BLaER1 (cell line): Measurements from ENCODE around the gene PTPN2.

Experiments
- H3K27ac ChIP-seq: shearing (Covaris generic); formaldehyde crosslinking; 2 replicates; pipeline ENCODE4 v1.8.1; 2022
- H3K27me3 ChIP-seq: shearing (Covaris generic); formaldehyde crosslinking; 2 replicates; pipeline ENCODE4 v1.8.1; 2022
- H3K36me3 ChIP-seq: shearing (Covaris generic); formaldehyde crosslinking; 2 replicates; pipeline ENCODE4 v1.8.1; 2022
- H3K4me1 ChIP-seq: shearing (Covaris generic); formaldehyde crosslinking; 2 replicates; pipeline ENCODE4 v1.8.1; 2022
- H3K4me2 ChIP-seq: shearing (Covaris generic); formaldehyde crosslinking; 2 replicates; pipeline ENCODE4 v1.8.1; 2022
- H3K4me3 ChIP-seq: shearing (Covaris generic); formaldehyde crosslinking; 2 replicates; pipeline ENCODE4 v1.8.1; 2022
- H3K9ac ChIP-seq: shearing (Covaris generic); formaldehyde crosslinking; 2 replicates; pipeline ENCODE4 v1.8.1; 2022
- H3K9me3 ChIP-seq: shearing (Covaris generic); formaldehyde crosslinking; 2 replicates; pipeline ENCODE4 v1.8.1; 2022
- H4K20me1 ChIP-seq: shearing (Covaris generic); formaldehyde crosslinking; 2 replicates; pipeline ENCODE4 v1.8.1; 2022
- Cebpa-rat ChIP-seq: shearing (Covaris generic); IDR thresholded peaks from 2 replicates; pipeline ENCODE4 v1.8.1; 2022

PTPN2 gene

DNA sequence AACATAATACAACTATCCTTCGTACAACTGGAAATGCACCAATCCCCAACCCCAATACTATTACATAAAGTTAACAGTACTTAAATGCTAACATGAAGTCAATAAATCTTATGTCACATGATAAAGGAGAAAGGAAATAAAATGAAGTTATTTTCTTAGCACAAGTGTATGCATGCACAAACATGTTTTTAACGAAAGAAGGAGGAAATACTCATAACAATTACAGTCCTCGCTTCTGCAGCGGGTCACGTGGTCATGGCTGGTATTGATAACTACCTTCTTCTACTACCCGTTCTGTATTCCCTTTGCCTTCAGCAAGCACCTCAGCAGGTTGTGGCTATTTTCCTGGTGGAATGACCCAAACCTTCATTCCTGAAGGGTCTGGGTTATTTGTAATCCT, 129.5 kb downstream of the PTPN2 start:
- Histone ChIP-seq H3K27ac (no peak overlapping the region), H3K9ac (no peak overlapping the region), H3K36me3 (no peaks in the 10 kb centered on the region), H3K4me2 (no peak overlapping the region), H3K9me3 (peaks cover 41% of the 10 kb centered on the region), H4K20me1 (no peaks in the 10 kb centered on the region), H3K4me3 (no peak overlapping the region), H3K4me1 (peaks cover 39% of the 10 kb centered on the region), H3K27me3 (no peaks in the 10 kb centered on the region)
- no peak for TF ChIP-seq Cebpa-rat

- peaks cover 65% of the 10 kb centered on the region for H3K4me1 ChIP-seq
- H3K4me3 ChIP-seq, result no peak overlapping the region
- no peaks in the 10 kb centered on the region for H3K27me3 ChIP-seq
- no peak for TF ChIP-seq Cebpa-rat
- peak overlapping the region; percentile 85; the same call in 1 of the 2 replicates for H3K27ac ChIP-seq
- no peaks in the 10 kb centered on the region for H3K36me3 ChIP-seq
- no peak overlapping the region for H3K9ac ChIP-seq
- no peaks in the 10 kb centered on the region for H4K20me1 ChIP-seq
- peaks cover 33% of the 10 kb centered on the region for H3K9me3 ChIP-seq
- H3K4me2 ChIP-seq, result peak overlapping the region; percentile 82
These were observed 132.1 kb downstream of the PTPN2 start for GRCh38 chr18:12751891-12752290.

GRCh38 chr18:12751503-12751884, 132.5 kb downstream of the PTPN2 start:
- Histone ChIP-seq H3K9me3 (peaks cover 29% of the 10 kb centered on the region), H3K4me1 (peaks cover 69% of the 10 kb centered on the region), H3K36me3 (no peaks in the 10 kb centered on the region), H4K20me1 (no peaks in the 10 kb centered on the region), H3K4me2 (peak overlapping the region; percentile 82), H3K4me3 (no peak overlapping the region), H3K9ac (0 out of 2 replicates have a peak overlapping the region, but pooled peaks have one; percentile 66), H3K27ac (peak overlapping the region; percentile 85; the same call in 1 of the 2 replicates), H3K27me3 (no peaks in the 10 kb centered on the region)
- no peak for TF ChIP-seq Cebpa-rat

DNA sequence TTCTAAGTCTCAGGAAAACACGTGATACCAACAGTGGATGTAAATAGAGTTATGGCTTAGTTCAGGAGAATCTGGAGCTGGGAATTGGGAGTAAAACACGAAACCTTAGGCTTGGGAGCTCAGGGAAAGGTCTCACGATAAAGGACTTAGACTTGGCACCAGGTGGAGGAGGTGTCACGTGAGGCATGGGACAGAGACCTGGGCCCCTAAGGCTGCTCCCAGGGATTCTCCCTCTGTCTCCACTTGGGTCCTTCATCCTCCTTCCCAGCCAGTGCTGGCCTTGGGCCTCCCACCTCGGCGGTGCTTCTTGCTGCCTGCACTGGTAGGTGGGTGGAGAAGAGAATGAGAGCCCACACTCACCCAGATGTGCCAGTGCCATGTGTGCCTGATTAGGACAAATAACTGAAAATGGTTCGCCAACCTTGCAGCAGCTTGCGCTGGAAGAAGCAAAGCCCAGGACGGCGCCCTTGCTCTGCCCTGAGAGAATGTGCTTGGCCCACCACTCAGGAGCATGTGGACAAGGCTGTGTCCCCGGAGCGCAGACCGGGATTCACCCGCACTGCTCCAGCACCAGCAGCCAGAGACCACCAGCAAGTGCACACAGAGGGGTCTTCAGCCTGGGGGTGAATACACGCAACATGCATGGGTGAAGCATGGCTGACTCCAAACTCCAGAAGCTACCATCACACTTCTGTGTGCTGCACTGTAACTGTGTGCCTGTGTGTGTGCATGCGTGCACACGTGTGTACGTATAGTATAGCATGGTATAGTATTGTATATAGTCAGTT, 133.1 kb downstream of the PTPN2 start:
- Histone ChIP-seq H4K20me1 (no peaks in the 10 kb centered on the region), H3K9me3 (peaks cover 23% of the 10 kb centered on the region), H3K27me3 (no peaks in the 10 kb centered on the region), H3K27ac (peak overlapping the region; percentile 85), H3K4me1 (peaks cover 75% of the 10 kb centered on the region), H3K36me3 (no peaks in the 10 kb centered on the region), H3K4me2 (peak overlapping the region; percentile 82), H3K9ac (peak overlapping the region; percentile 66), H3K4me3 (peak overlapping the region; percentile 21)
- no peak for TF ChIP-seq Cebpa-rat

DNA sequence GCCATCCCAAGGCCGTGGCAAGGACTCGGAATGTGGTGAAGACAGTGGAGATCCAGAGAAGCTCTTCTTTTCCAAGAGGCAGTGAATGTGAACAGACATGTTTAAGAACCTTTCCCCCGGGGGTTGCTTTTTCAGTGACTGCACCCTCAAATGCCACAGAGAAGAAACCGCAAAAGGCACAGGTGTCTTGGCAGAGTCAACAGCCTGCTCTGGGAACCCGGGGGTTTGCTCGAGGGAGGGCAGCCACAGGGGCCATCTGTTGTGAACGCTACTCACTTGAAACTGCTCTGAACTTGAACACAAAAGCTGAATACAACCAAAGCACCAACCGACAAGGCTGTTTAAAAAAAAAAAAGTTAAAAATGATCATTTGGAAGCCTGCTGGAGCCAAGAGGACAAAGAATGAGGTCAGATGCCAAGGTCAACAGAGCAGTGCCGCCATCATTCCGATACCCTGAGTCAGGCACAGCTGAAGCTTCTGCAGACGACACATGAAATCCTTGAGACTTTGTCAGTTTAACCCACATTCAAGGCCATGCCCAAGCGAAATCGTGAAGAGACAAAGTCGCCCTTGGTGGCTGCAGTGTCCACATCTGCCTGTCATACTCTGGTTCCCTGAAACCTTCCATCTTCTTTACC, 133.8 kb downstream of the PTPN2 start:
- Histone ChIP-seq H3K4me1 (peaks cover 82% of the 10 kb centered on the region), H3K27ac (peak overlapping the region; percentile 85), H3K9ac (peak overlapping the region; percentile 66), H4K20me1 (no peaks in the 10 kb centered on the region), H3K27me3 (no peaks in the 10 kb centered on the region), H3K4me2 (peak overlapping the region; percentile 82), H3K4me3 (peak overlapping the region; percentile 21), H3K9me3 (peaks cover 16% of the 10 kb centered on the region), H3K36me3 (no peaks in the 10 kb centered on the region)
- TF ChIP-seq Cebpa-rat, result no peak

GRCh38 chr18:12749121-12749520, 134.9 kb downstream of the PTPN2 start:
- peak overlapping the region; percentile 82 for H3K4me2 ChIP-seq
- peak overlapping the region; percentile 49; the same call in 1 of the 2 replicates for H3K27ac ChIP-seq
- TF ChIP-seq Cebpa-rat, result no peak

GRCh38 chr18:12748671-12749070, 135.4 kb downstream of the PTPN2 start:
- no peak overlapping the region; the same call in 1 of the 2 replicates for H3K4me3 ChIP-seq
- no peak for TF ChIP-seq Cebpa-rat
- no peaks in the 10 kb centered on the region for H3K36me3 ChIP-seq
- no peaks in the 10 kb centered on the region for H4K20me1 ChIP-seq
- H3K27me3 ChIP-seq, result no peaks in the 10 kb centered on the region
- peaks cover 91% of the 10 kb centered on the region for H3K4me1 ChIP-seq
- H3K9ac ChIP-seq, result no peak overlapping the region
- H3K27ac ChIP-seq, result peak overlapping the region; percentile 49; the same call in 1 of the 2 replicates
- 0 out of 2 replicates have a peak, but pooled peaks cover under 1% of the 10 kb centered on the region for H3K9me3 ChIP-seq
- peak overlapping the region; percentile 82 for H3K4me2 ChIP-seq

More at GRCh38 chr18:12749121-12749520, 134.9 kb downstream of the PTPN2 start:
- Histone ChIP-seq H3K9me3 (0 out of 2 replicates have a peak, but pooled peaks cover 5% of the 10 kb centered on the region), H3K27me3 (no peaks in the 10 kb centered on the region), H3K9ac (no peak overlapping the region), H4K20me1 (no peaks in the 10 kb centered on the region), H3K4me3 (peak overlapping the region; percentile 29), H3K4me1 (peaks cover 91% of the 10 kb centered on the region), H3K36me3 (no peaks in the 10 kb centered on the region)

- no peak overlapping the region for H3K4me3 ChIP-seq
- H3K27ac ChIP-seq, result no peak overlapping the region
- no peak for TF ChIP-seq Cebpa-rat
- peak overlapping the region; percentile 82 for H3K4me2 ChIP-seq
- no peaks in the 10 kb centered on the region for H3K36me3 ChIP-seq
- H3K27me3 ChIP-seq, result no peaks in the 10 kb centered on the region
- no peaks in the 10 kb centered on the region for H4K20me1 ChIP-seq
- no peak overlapping the region for H3K9ac ChIP-seq
- peaks cover 84% of the 10 kb centered on the region for H3K4me1 ChIP-seq
- no peaks in the 10 kb centered on the region for H3K9me3 ChIP-seq
These were observed 136.3 kb downstream of the PTPN2 start for GRCh38 chr18:12747530-12748315.

DNA sequence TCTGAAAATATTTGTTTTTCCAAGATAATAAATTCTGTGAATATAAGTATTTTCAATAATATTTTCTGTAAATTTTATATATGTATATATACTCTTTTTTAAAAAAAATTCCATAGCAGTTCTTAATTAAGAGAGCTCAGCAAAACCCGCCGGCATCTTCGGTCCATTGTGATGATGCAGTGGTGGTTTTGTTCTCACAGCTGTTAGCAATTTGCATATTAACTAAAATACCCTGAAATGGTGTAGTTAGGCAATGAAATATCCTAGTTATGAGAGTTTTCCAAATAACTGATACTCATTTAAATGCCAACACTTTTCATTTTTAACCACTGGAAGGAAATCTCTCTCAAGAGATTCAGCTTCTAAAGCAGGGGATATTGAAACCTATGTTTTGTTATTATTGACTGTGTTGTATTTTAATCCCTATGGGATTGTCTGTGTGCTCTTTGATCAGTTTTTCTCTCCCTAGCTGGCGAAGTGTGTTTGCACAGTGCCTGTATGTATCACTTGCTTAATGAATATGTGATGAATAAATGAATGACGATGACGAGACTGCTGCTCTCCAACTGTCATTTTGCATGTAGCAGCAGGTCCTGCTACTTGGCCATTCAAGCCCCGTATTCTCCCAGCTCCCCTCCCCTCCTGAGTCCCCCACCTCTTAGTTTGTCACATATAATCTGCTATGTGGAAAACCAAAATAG, 138.8 kb downstream of the PTPN2 start:
- no peak for TF ChIP-seq Cebpa-rat
- Histone ChIP-seq H3K9ac (no peak overlapping the region; the same call in 1 of the 2 replicates), H3K27ac (no peak overlapping the region), H3K4me2 (peak overlapping the region; percentile 72), H3K4me1 (peaks cover 73% of the 10 kb centered on the region), H3K27me3 (no peaks in the 10 kb centered on the region), H3K36me3 (no peaks in the 10 kb centered on the region), H3K9me3 (0 out of 2 replicates have a peak, but pooled peaks cover 2% of the 10 kb centered on the region), H3K4me3 (no peak overlapping the region), H4K20me1 (no peaks in the 10 kb centered on the region)
